Neuronal stem cell (in vitro differentiated cells): Measurements from ENCODE around the gene RHBDL2.

Source experiments
- DNase-seq: peaks from one replicate; pipeline ENCODE4 v3.0.0-alpha.2; 2013; ENCODE audit warnings: low spot score
- H2AFZ ChIP-seq: one replicate; pipeline ENCODE4 v1.6.1; 2013; ENCODE audit warnings: mild to moderate bottlenecking, low read length, inconsistent platforms
- H2AK5ac ChIP-seq: 2 replicates; pipeline ENCODE4 v1.6.1; 2013; ENCODE audit warnings: low read depth, mild to moderate bottlenecking, inconsistent platforms, low read length, moderate library complexity, mixed read lengths
- H2BK120ac ChIP-seq: 2 replicates; pipeline ENCODE4 v1.6.1; 2013; ENCODE audit warnings: low read depth, mild to moderate bottlenecking, inconsistent platforms, low read length, moderate library complexity, mixed read lengths
- H2BK12ac ChIP-seq: one replicate; pipeline ENCODE4 v1.6.1; 2013; ENCODE audit warnings: low read length, inconsistent platforms
- H2BK15ac ChIP-seq: 2 replicates; pipeline ENCODE4 v1.6.1; 2013; ENCODE audit warnings: mild to moderate bottlenecking, low read length, inconsistent platforms, mixed read lengths
- H2BK5ac ChIP-seq: one replicate; pipeline ENCODE4 v1.6.1; 2013; ENCODE audit warnings: inconsistent platforms, mild to moderate bottlenecking, low read length, moderate library complexity
- H3K14ac ChIP-seq: one replicate; pipeline ENCODE4 v1.6.1; 2013; ENCODE audit warnings: low read length, inconsistent platforms
- H3K18ac ChIP-seq: 2 replicates; pipeline ENCODE4 v1.6.1; 2013; ENCODE audit warnings: low read length, inconsistent platforms
- H3K23ac ChIP-seq: 2 replicates; pipeline ENCODE4 v1.6.1; 2013; ENCODE audit warnings: low read depth, mild to moderate bottlenecking, mixed read lengths, low read length, inconsistent platforms; ENCODE audit not compliant: poor library complexity
- H3K27ac ChIP-seq: replicated peaks from 3 replicates; pipeline ENCODE4 v1.5.1; 2013; ENCODE audit warnings: low read length, inconsistent platforms
- H3K27me3 ChIP-seq, 3 experiments: 2 replicates each; pipeline ENCODE4 v1.6.1; 2013; ENCODE audit warnings: low read length in 3 of 3, mild to moderate bottlenecking in 2 of 3, inconsistent platforms in 1 of 3, low read depth in 1 of 3, mixed read lengths in 1 of 3, moderate library complexity in 1 of 3; ENCODE audit not compliant: control insufficient read depth in 3 of 3, insufficient read depth in 3 of 3
- H3K36me3 ChIP-seq, 2 donors: replicated peaks in 1 of 2; 2 replicates each; pipeline ENCODE4 v1.6.1; 2013; ENCODE audit warnings: low read length in 2 of 2; ENCODE audit not compliant: control insufficient read depth in 2 of 2, insufficient read depth in 2 of 2
- H3K4ac ChIP-seq: 2 replicates; pipeline ENCODE4 v1.6.1; 2013; ENCODE audit warnings: inconsistent platforms, mild to moderate bottlenecking, low read length, moderate library complexity
- H3K4me1 ChIP-seq, 2 donors: 1 replicate in 1 of 2; 2 replicates in 1 of 2; pipeline ENCODE4 v1.6.1; 2013; ENCODE audit warnings: low read length in 2 of 2, low read depth in 1 of 2; ENCODE audit not compliant: control insufficient read depth in 2 of 2, insufficient read depth in 1 of 2
- H3K4me2 ChIP-seq: one replicate; pipeline ENCODE4 v1.6.1; 2013; ENCODE audit warnings: mild to moderate bottlenecking, low read length, inconsistent platforms; ENCODE audit not compliant: insufficient read depth, poor library complexity, severe bottlenecking
- H3K4me3 ChIP-seq, 2 donors: 2 replicates each; pipeline ENCODE4 v1.5.1; 2013; ENCODE audit warnings: low read length in 2 of 2, mild to moderate bottlenecking in 2 of 2, inconsistent platforms in 1 of 2, moderate library complexity in 1 of 2
- H3K79me1 ChIP-seq: one replicate; pipeline ENCODE4 v1.6.1; 2013; ENCODE audit warnings: low read depth, mild to moderate bottlenecking, inconsistent platforms, low read length, moderate library complexity
- H3K9ac ChIP-seq: one replicate; pipeline ENCODE4 v1.6.1; 2013; ENCODE audit warnings: mild to moderate bottlenecking, low read depth, low read length, inconsistent platforms; ENCODE audit not compliant: poor library complexity
- H3K9me3 ChIP-seq, 2 donors: replicated peaks in 1 of 2; 2 replicates each; pipeline versions ENCODE3 to v1.6.1; 2013; ENCODE audit warnings: low read length in 2 of 2, mild to moderate bottlenecking in 2 of 2, inconsistent platforms in 1 of 2, low read depth in 1 of 2, mixed read lengths in 1 of 2, moderate library complexity in 1 of 2; ENCODE audit not compliant: control insufficient read depth in 2 of 2, insufficient read depth in 1 of 2
- H4K8ac ChIP-seq: one replicate; pipeline ENCODE4 v1.6.1; 2013; ENCODE audit warnings: low read depth, mild to moderate bottlenecking, inconsistent platforms, low read length, moderate library complexity
- H4K91ac ChIP-seq: one replicate; pipeline ENCODE4 v1.6.1; 2013; ENCODE audit warnings: low read length, low read depth, mild to moderate bottlenecking, inconsistent platforms; ENCODE audit not compliant: poor library complexity
- WGBS, 2 donors: extraction: QIAGEN DNeasy Blood & Tissue Kit; methylation state at CpG; one replicate each; pipeline ENCODE4 v1.1.7; 2013; ENCODE audit warnings: missing lambda C conversion rate in 2 of 2, mixed read lengths in 1 of 2; ENCODE audit not compliant: insufficient read length in 2 of 2, insufficient replicate concordance in 1 of 2; ENCODE audit errors: extremely low coverage in 2 of 2; 5-methylcytosine and 5-hydroxymethylcytosine counted together

RHBDL2 gene

DNA sequence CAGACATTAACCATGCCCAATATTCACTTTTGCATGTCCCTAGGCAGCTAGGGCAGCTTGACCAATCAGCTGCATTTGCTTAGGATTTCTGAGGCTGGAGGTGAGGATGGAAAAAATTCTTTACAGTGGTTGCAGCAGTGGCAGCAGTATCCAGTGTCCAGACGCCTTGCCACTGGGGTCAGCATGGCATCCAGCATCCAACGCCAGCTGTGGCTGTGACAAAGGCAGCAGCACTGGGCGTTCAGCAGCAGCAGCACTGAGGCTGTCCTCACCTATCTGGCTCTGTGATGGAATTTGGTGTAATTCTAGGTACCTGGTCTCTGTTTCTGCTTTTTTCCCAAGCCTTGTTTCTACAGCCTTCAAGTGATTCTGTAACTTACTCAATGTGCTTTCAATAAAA is 15.5 kb downstream of the RHBDL2 start:
- Histone ChIP-seq H3K79me1 (no peaks in the 10 kb centered on the region), H3K4me1 (peaks cover 8 to 9% of the 10 kb centered on the region in 2 donors), H3K23ac (peak overlapping the region; percentile 68), H2AFZ (no peak overlapping the region), H3K4me2 (no peak overlapping the region), H4K8ac (no peak overlapping the region), H3K27me3 (no peaks in the 10 kb centered on the region), H3K18ac (no peak overlapping the region), H2BK15ac (no peak overlapping the region), H3K14ac (no peak overlapping the region), H3K36me3 (no peaks in the 10 kb centered on the region), H3K27ac (no peak overlapping the region), H2BK5ac (no peak overlapping the region), H2AK5ac (no peak overlapping the region), H4K91ac (no peak overlapping the region), H2BK120ac (no peak overlapping the region), H3K4me3 (no peak overlapping the region), H3K4ac (no peak overlapping the region), H3K9me3 (no peaks in the 10 kb centered on the region), H3K9ac (no peak overlapping the region), H2BK12ac (no peak overlapping the region)
- no peak for DNase-seq
- WGBS, 2 donors, result no CpG with 5 or more reads among the region's 3 CpGs

DNA sequence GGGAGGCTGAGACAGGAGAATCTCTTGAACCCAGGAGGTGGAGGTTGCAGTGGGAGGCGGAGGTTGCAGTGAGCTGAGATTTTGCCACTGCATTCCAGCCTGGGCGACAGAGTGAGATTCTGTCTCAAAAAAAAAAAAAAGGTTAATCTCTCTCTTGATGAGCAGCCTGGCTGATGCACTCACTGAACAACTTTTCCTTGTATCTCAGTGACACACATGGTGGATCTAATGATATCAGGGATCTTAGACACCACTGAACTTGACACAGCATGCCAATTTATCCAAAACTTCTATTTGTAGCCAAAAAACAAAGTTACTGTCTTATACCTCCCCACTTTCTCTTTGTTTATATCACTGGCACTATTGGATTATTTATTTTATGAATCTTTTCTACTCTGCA is 16.2 kb downstream of the RHBDL2 start:
- Histone ChIP-seq H3K4me3 (no peak overlapping the region), H2BK12ac (no peak overlapping the region), H3K9me3 (no peaks in the 10 kb centered on the region), H2AFZ (no peak overlapping the region), H3K14ac (no peak overlapping the region), H3K9ac (no peak overlapping the region), H3K4me1 (peaks cover 8 to 9% of the 10 kb centered on the region in 2 donors), H2BK5ac (no peak overlapping the region), H2AK5ac (no peak overlapping the region), H3K23ac (no peak overlapping the region), H3K36me3 (no peaks in the 10 kb centered on the region), H3K27ac (no peak overlapping the region), H3K4me2 (no peak overlapping the region), H3K27me3 (no peaks in the 10 kb centered on the region), H2BK15ac (no peak overlapping the region), H4K91ac (no peak overlapping the region), H3K79me1 (no peaks in the 10 kb centered on the region), H3K4ac (no peak overlapping the region), H4K8ac (no peak overlapping the region), H2BK120ac (no peak overlapping the region), H3K18ac (no peak overlapping the region)
- no CpG with 5 or more reads among the region's 2 CpGs for WGBS, 2 donors
- DNase-seq, result no peak

DNA sequence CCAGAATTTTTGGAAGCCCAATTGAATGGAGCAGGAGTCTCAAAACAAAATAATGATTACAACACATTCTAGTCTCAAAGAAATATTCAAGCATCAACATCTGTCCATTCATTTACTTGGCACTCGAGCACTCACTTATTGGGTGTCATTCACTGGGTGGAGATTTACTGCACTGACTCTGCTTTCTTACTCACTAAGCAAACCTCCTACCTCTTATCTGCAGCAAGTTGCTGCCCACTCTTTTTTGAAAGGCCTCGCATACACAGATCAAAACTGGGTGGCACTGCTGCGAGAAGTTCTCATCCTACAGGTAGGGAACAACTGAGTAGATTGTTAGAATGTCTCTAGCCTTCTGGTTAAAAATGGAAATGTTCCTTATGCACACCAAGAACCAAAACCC is 18.0 kb downstream of the RHBDL2 start:
- Histone ChIP-seq H4K91ac (no peak overlapping the region), H2BK120ac (no peak overlapping the region), H2BK15ac (no peak overlapping the region), H2AK5ac (no peak overlapping the region), H2BK5ac (no peak overlapping the region), H3K36me3 (no peaks in the 10 kb centered on the region), H3K9ac (no peak overlapping the region), H3K4ac (no peak overlapping the region), H3K4me3 (no peak overlapping the region), H3K18ac (no peak overlapping the region), H3K27ac (no peak overlapping the region), H2AFZ (no peak overlapping the region), H3K79me1 (no peaks in the 10 kb centered on the region), H3K27me3 (no peaks in the 10 kb centered on the region), H4K8ac (no peak overlapping the region), H3K9me3 (no peaks in the 10 kb centered on the region), H2BK12ac (no peak overlapping the region), H3K4me2 (no peak overlapping the region), H3K23ac (no peak overlapping the region), H3K4me1 (peaks cover 0 to 2% of the 10 kb centered on the region in 2 donors), H3K14ac (no peak overlapping the region)
- no peak for DNase-seq
- no CpG with 5 or more reads among the region's 3 CpGs for WGBS, 2 donors

DNA sequence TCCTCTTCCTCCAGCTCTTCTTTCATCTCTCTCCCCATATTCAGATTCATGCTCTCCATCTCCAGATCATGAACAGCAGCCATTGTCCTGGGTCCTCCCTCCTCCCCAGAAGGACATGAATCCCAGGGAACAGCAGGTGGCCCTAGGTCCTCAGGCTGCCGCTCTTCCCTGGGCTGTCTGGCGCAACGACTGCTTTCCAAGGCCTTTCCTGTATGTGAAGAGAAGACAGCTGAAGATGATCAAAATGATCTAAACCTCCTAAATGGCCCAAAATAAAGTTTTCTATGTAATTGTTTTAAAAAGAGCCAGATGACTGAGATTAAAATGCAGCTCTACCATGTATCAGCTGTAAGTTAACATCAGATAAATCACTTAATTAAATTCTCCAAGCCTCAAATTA is 22.5 kb downstream of the RHBDL2 start:
- no peak overlapping the region for H3K18ac ChIP-seq
- no peak overlapping the region for H3K4me3 ChIP-seq
- H3K27me3 ChIP-seq, result no peaks in the 10 kb centered on the region
- no peak overlapping the region for H3K4ac ChIP-seq
- H2BK12ac ChIP-seq, result no peak overlapping the region
- H4K91ac ChIP-seq, result no peak overlapping the region
- H3K9ac ChIP-seq, result no peak overlapping the region
- H2BK120ac ChIP-seq, result no peak overlapping the region
- H2AK5ac ChIP-seq, result no peak overlapping the region
- H3K9me3 ChIP-seq, result no peaks in the 10 kb centered on the region
- H2BK5ac ChIP-seq, result no peak overlapping the region
- WGBS, 2 donors, result no CpG with 5 or more reads among the region's 3 CpGs
- no peak overlapping the region for H3K27ac ChIP-seq
- no peaks in the 10 kb centered on the region for H3K36me3 ChIP-seq
- H3K4me2 ChIP-seq, result no peak overlapping the region
- DNase-seq, result no peak
- H3K23ac ChIP-seq, result no peak overlapping the region
- no peak overlapping the region for H2AFZ ChIP-seq
- H3K4me1 ChIP-seq, result peaks cover 0 to 2% of the 10 kb centered on the region in 2 donors
- H2BK15ac ChIP-seq, result no peak overlapping the region
- no peak overlapping the region for H3K14ac ChIP-seq
- H4K8ac ChIP-seq, result no peak overlapping the region
- H3K79me1 ChIP-seq, result no peaks in the 10 kb centered on the region
